ENCODE data around the gene DSTN.

The DSTN gene

GRCh38 chr20:17595856-17596255 is 26.0 kb downstream of the DSTN start:
- Histone ChIP-seq H3K4me3 (ENCODE audit: low read length in 2 of 2) (no peak overlapping the region), H3K9me3 (replicated peaks in 1 of 2; ENCODE audit: control insufficient read depth in 2 of 2, insufficient read depth in 1 of 2, low read depth in 1 of 2, low read length in 2 of 2) (no peaks in the 10 kb centered on the region), H3K4me2 (ENCODE audit: insufficient read depth, low read length, poor library complexity, severe bottlenecking) (no peak overlapping the region), H3K27ac (replicated peaks; ENCODE audit: low read length) (no peak overlapping the region), H2BK12ac (ENCODE audit: low read length) (no peak overlapping the region), H3K4ac (ENCODE audit: low read length) (no peak overlapping the region), H3K36me3 (replicated peaks in 1 of 2; ENCODE audit: control insufficient read depth in 2 of 2, insufficient read depth in 2 of 2, low read length in 2 of 2) (peaks cover 0 to 4% of the 10 kb centered on the region in 2 donors), H3K4me1 (ENCODE audit: control insufficient read depth in 2 of 2, insufficient read depth in 1 of 2, low read depth in 1 of 2, low read length in 2 of 2) (peaks cover 0 to 9% of the 10 kb centered on the region in 2 donors), H3K79me1 (ENCODE audit: low read depth, low read length) (peaks cover 1% of the 10 kb centered on the region), H3K27me3 (ENCODE audit: control insufficient read depth in 3 of 3, insufficient read depth in 3 of 3, low read depth in 1 of 3, low read length in 3 of 3) (no peaks in the 10 kb centered on the region), H3K14ac (ENCODE audit: low read length) (no peak overlapping the region), H3K18ac (ENCODE audit: low read length) (no peak overlapping the region), H2BK120ac (ENCODE audit: low read depth, low read length) (no peak overlapping the region), H2AK5ac (ENCODE audit: low read depth, low read length) (no peak overlapping the region), H4K91ac (ENCODE audit: low read depth, low read length, poor library complexity) (no peak overlapping the region), H4K8ac (ENCODE audit: low read depth, low read length) (no peak overlapping the region), H3K9ac (ENCODE audit: low read depth, low read length, poor library complexity) (no peak overlapping the region), H2BK15ac (ENCODE audit: low read length) (no peak overlapping the region), H3K23ac (ENCODE audit: low read depth, low read length, poor library complexity) (no peak overlapping the region), H2BK5ac (ENCODE audit: low read length) (no peak overlapping the region), H2AFZ (ENCODE audit: low read length) (no peak overlapping the region)
- no peak for DNase-seq (ENCODE audit: low spot score)
- no CpG with 5 or more reads among the region's 2 CpGs for WGBS, 2 donors (ENCODE audit: extremely low coverage in 2 of 2, insufficient read length in 2 of 2, insufficient replicate concordance in 1 of 2)

GRCh38 chr20:17598013-17598550 is 28.2 kb downstream of the DSTN start:
- no peak overlapping the region for H2BK15ac ChIP-seq (ENCODE audit: low read length)
- H3K14ac ChIP-seq (ENCODE audit: low read length) = no peak overlapping the region
- H3K27me3 ChIP-seq (ENCODE audit: control insufficient read depth in 3 of 3, insufficient read depth in 3 of 3, low read depth in 1 of 3, low read length in 3 of 3) = no peaks in the 10 kb centered on the region
- H3K4me1 ChIP-seq (ENCODE audit: control insufficient read depth in 2 of 2, insufficient read depth in 1 of 2, low read depth in 1 of 2, low read length in 2 of 2) = peaks cover 0 to 15% of the 10 kb centered on the region in 2 donors
- no peak overlapping the region for H3K4me3 ChIP-seq (ENCODE audit: low read length in 2 of 2)
- no peak overlapping the region for H4K91ac ChIP-seq (ENCODE audit: low read depth, low read length, poor library complexity)
- no peaks in the 10 kb centered on the region for H3K9me3 ChIP-seq (replicated peaks in 1 of 2; ENCODE audit: control insufficient read depth in 2 of 2, insufficient read depth in 1 of 2, low read depth in 1 of 2, low read length in 2 of 2)
- no peak overlapping the region for H2BK12ac ChIP-seq (ENCODE audit: low read length)
- H3K79me1 ChIP-seq (ENCODE audit: low read depth, low read length) = peaks cover 1% of the 10 kb centered on the region
- no peak for DNase-seq (ENCODE audit: low spot score)
- H2AK5ac ChIP-seq (ENCODE audit: low read depth, low read length) = no peak overlapping the region
- no peak overlapping the region for H3K27ac ChIP-seq (replicated peaks; ENCODE audit: low read length)
- no peak overlapping the region for H2AFZ ChIP-seq (ENCODE audit: low read length)
- no peak overlapping the region for H3K9ac ChIP-seq (ENCODE audit: low read depth, low read length, poor library complexity)
- no peak overlapping the region for H3K18ac ChIP-seq (ENCODE audit: low read length)
- no peak overlapping the region for H4K8ac ChIP-seq (ENCODE audit: low read depth, low read length)
- no peak overlapping the region for H3K4me2 ChIP-seq (ENCODE audit: insufficient read depth, low read length, poor library complexity, severe bottlenecking)
- no peak overlapping the region for H3K23ac ChIP-seq (ENCODE audit: low read depth, low read length, poor library complexity)
- H2BK5ac ChIP-seq (ENCODE audit: low read length) = no peak overlapping the region
- H3K36me3 ChIP-seq (replicated peaks in 1 of 2; ENCODE audit: control insufficient read depth in 2 of 2, insufficient read depth in 2 of 2, low read length in 2 of 2) = peaks cover 0 to 18% of the 10 kb centered on the region in 2 donors
- H2BK120ac ChIP-seq (ENCODE audit: low read depth, low read length) = no peak overlapping the region
- H3K4ac ChIP-seq (ENCODE audit: low read length) = no peak overlapping the region
- WGBS, 2 donors (ENCODE audit: extremely low coverage in 2 of 2, insufficient read length in 2 of 2, insufficient replicate concordance in 1 of 2) = no CpG with 5 or more reads among the region's 1 CpG

- DNase-seq (ENCODE audit: low spot score) = no peak
- no peak overlapping the region for H3K14ac ChIP-seq (ENCODE audit: low read length)
- H4K91ac ChIP-seq (ENCODE audit: low read depth, low read length, poor library complexity) = no peak overlapping the region
- H3K18ac ChIP-seq (ENCODE audit: low read length) = no peak overlapping the region
- H3K4me1 ChIP-seq (ENCODE audit: control insufficient read depth in 2 of 2, insufficient read depth in 1 of 2, low read depth in 1 of 2, low read length in 2 of 2) = peaks cover 0 to 11% of the 10 kb centered on the region in 2 donors
- H3K4me3 ChIP-seq (ENCODE audit: low read length in 2 of 2) = no peak overlapping the region
- no peak overlapping the region for H3K23ac ChIP-seq (ENCODE audit: low read depth, low read length, poor library complexity)
- H2BK12ac ChIP-seq (ENCODE audit: low read length) = no peak overlapping the region
- H3K4ac ChIP-seq (ENCODE audit: low read length) = no peak overlapping the region
- H3K9me3 ChIP-seq (replicated peaks in 1 of 2; ENCODE audit: control insufficient read depth in 2 of 2, insufficient read depth in 1 of 2, low read depth in 1 of 2, low read length in 2 of 2) = no peaks in the 10 kb centered on the region
- no peak overlapping the region for H2AFZ ChIP-seq (ENCODE audit: low read length)
- H3K27me3 ChIP-seq (ENCODE audit: control insufficient read depth in 3 of 3, insufficient read depth in 3 of 3, low read depth in 1 of 3, low read length in 3 of 3) = no peaks in the 10 kb centered on the region
- no peak overlapping the region for H2AK5ac ChIP-seq (ENCODE audit: low read depth, low read length)
- H3K9ac ChIP-seq (ENCODE audit: low read depth, low read length, poor library complexity) = no peak overlapping the region
- H3K4me2 ChIP-seq (ENCODE audit: insufficient read depth, low read length, poor library complexity, severe bottlenecking) = no peak overlapping the region
- peak overlapping the region; percentile 63 for H3K27ac ChIP-seq (replicated peaks; ENCODE audit: low read length)
- no peak overlapping the region for H4K8ac ChIP-seq (ENCODE audit: low read depth, low read length)
- peaks cover 4 to 49% of the 10 kb centered on the region in 2 donors for H3K36me3 ChIP-seq (replicated peaks in 1 of 2; ENCODE audit: control insufficient read depth in 2 of 2, insufficient read depth in 2 of 2, low read length in 2 of 2)
- no peak overlapping the region for H2BK15ac ChIP-seq (ENCODE audit: low read length)
- H3K79me1 ChIP-seq (ENCODE audit: low read depth, low read length) = no peaks in the 10 kb centered on the region
- no CpG with 5 or more reads among the region's 4 CpGs for WGBS, 2 donors (ENCODE audit: extremely low coverage in 2 of 2, insufficient read length in 2 of 2, insufficient replicate concordance in 1 of 2)
- no peak overlapping the region for H2BK120ac ChIP-seq (ENCODE audit: low read depth, low read length)
- no peak overlapping the region for H2BK5ac ChIP-seq (ENCODE audit: low read length)
Measured at GRCh38 chr20:17601957-17602356, 32.1 kb downstream of the DSTN start.

GRCh38 chr20:17602493-17602892 is 32.6 kb downstream of the DSTN start:
- H2BK15ac ChIP-seq (ENCODE audit: low read length) = no peak overlapping the region
- H3K18ac ChIP-seq (ENCODE audit: low read length) = peak overlapping the region; percentile 15
- no peak overlapping the region for H3K4me2 ChIP-seq (ENCODE audit: insufficient read depth, low read length, poor library complexity, severe bottlenecking)
- no peak overlapping the region for H3K9ac ChIP-seq (ENCODE audit: low read depth, low read length, poor library complexity)
- H3K4ac ChIP-seq (ENCODE audit: low read length) = no peak overlapping the region
- peaks cover under 1 to 11% of the 10 kb centered on the region in 2 donors for H3K4me1 ChIP-seq (ENCODE audit: control insufficient read depth in 2 of 2, insufficient read depth in 1 of 2, low read depth in 1 of 2, low read length in 2 of 2)
- peaks cover 4 to 55% of the 10 kb centered on the region in 2 donors for H3K36me3 ChIP-seq (replicated peaks in 1 of 2; ENCODE audit: control insufficient read depth in 2 of 2, insufficient read depth in 2 of 2, low read length in 2 of 2)
- H3K27me3 ChIP-seq (ENCODE audit: control insufficient read depth in 3 of 3, insufficient read depth in 3 of 3, low read depth in 1 of 3, low read length in 3 of 3) = no peaks in the 10 kb centered on the region
- DNase-seq (ENCODE audit: low spot score) = no peak
- no peak overlapping the region for H4K8ac ChIP-seq (ENCODE audit: low read depth, low read length)
- WGBS, 2 donors (ENCODE audit: extremely low coverage in 2 of 2, insufficient read length in 2 of 2, insufficient replicate concordance in 1 of 2) = no CpG with 5 or more reads among the region's 4 CpGs
- no peak overlapping the region for H2BK120ac ChIP-seq (ENCODE audit: low read depth, low read length)
- H2BK5ac ChIP-seq (ENCODE audit: low read length) = no peak overlapping the region
- no peak overlapping the region for H2BK12ac ChIP-seq (ENCODE audit: low read length)
- H3K23ac ChIP-seq (ENCODE audit: low read depth, low read length, poor library complexity) = no peak overlapping the region
- no peak overlapping the region for H3K27ac ChIP-seq (replicated peaks; ENCODE audit: low read length)
- H3K4me3 ChIP-seq (ENCODE audit: low read length in 2 of 2) = no peak overlapping the region
- no peaks in the 10 kb centered on the region for H3K79me1 ChIP-seq (ENCODE audit: low read depth, low read length)
- no peaks in the 10 kb centered on the region for H3K9me3 ChIP-seq (replicated peaks in 1 of 2; ENCODE audit: control insufficient read depth in 2 of 2, insufficient read depth in 1 of 2, low read depth in 1 of 2, low read length in 2 of 2)
- H3K14ac ChIP-seq (ENCODE audit: low read length) = no peak overlapping the region
- H2AFZ ChIP-seq (ENCODE audit: low read length) = no peak overlapping the region
- H2AK5ac ChIP-seq (ENCODE audit: low read depth, low read length) = no peak overlapping the region
- H4K91ac ChIP-seq (ENCODE audit: low read depth, low read length, poor library complexity) = no peak overlapping the region
